ENCODE data around the gene LIPM.

LIPM gene

GRCh38 chr10:88756660-88757059 is 45.9 kb upstream of the LIPM start:
- H3K27ac ChIP-seq (ENCODE audit: low read length), result no peak overlapping the region
- no peak overlapping the region for H3K9ac ChIP-seq (ENCODE audit: low read length)
- TF ChIP-seq EZH2 (optimal IDR thresholded peaks at IDR 0.05; ENCODE audit: low read depth, low read length), result no peak
- TF ChIP-seq EZH2phosphoT487 (IDR thresholded peaks at IDR 0.05; ENCODE audit: low read length), result no peak
- TF ChIP-seq CTCF (IDR thresholded peaks at IDR 0.05; ENCODE audit: low read length), result no peak
- no peaks in the 10 kb centered on the region for H3K27me3 ChIP-seq (replicated peaks; ENCODE audit: insufficient read depth, low read length)
- H3K9me2 ChIP-seq (replicated peaks; ENCODE audit: insufficient read depth, low read length), result no peaks in the 10 kb centered on the region
- no peaks in the 10 kb centered on the region for H3K4me1 ChIP-seq (ENCODE audit: low read length)
- DNase-seq, result no peak
- H3K4me2 ChIP-seq (ENCODE audit: low read depth, low read length), result no peak overlapping the region
- no peaks in the 10 kb centered on the region for H3K36me3 ChIP-seq (replicated peaks; ENCODE audit: insufficient read depth, low read length)
- H2AFZ ChIP-seq (ENCODE audit: low read length), result no peak overlapping the region
- no peak overlapping the region for H3K4me3 ChIP-seq (ENCODE audit: low read length)
- no peaks in the 10 kb centered on the region for H3K79me2 ChIP-seq (ENCODE audit: low read length)
- no peaks in the 10 kb centered on the region for H3F3A ChIP-seq (ENCODE audit: insufficient read depth, low read length)
- H3K9me3 ChIP-seq (replicated peaks; ENCODE audit: insufficient read depth, low read length), result no peaks in the 10 kb centered on the region
- H4K20me1 ChIP-seq (ENCODE audit: insufficient read depth, low read length), result no peaks in the 10 kb centered on the region

GRCh38 chr10:88759366-88760101 is 43.0 kb upstream of the LIPM start, which contains the start of gene LIPN:
TSS of gene LIPN (plus strand) at chr10:88760020. CDS start at chr10:88761406, 1,386 bp downstream.
- Histone ChIP-seq H4K20me1 (ENCODE audit: insufficient read depth, low read length) (no peaks in the 10 kb centered on the region), H3K36me3 (replicated peaks; ENCODE audit: insufficient read depth, low read length) (no peaks in the 10 kb centered on the region), H3K9ac (ENCODE audit: low read length) (no peak within 1 kb of the TSS), H3K27ac (ENCODE audit: low read length) (no peak within 1 kb of the TSS), H3K79me2 (ENCODE audit: low read length) (no peaks in the 10 kb centered on the region), H3K4me2 (ENCODE audit: low read depth, low read length) (no peak within 1 kb of the TSS), H3F3A (ENCODE audit: insufficient read depth, low read length) (no peaks in the 10 kb centered on the region), H3K9me2 (replicated peaks; ENCODE audit: insufficient read depth, low read length) (no peaks in the 10 kb centered on the region), H3K4me1 (ENCODE audit: low read length) (no peaks in the 10 kb centered on the region), H3K9me3 (replicated peaks; ENCODE audit: insufficient read depth, low read length) (no peaks in the 10 kb centered on the region), H2AFZ (ENCODE audit: low read length) (no peak within 1 kb of the TSS), H3K27me3 (replicated peaks; ENCODE audit: insufficient read depth, low read length) (no peaks in the 10 kb centered on the region), H3K4me3 (ENCODE audit: low read length) (no peak within 1 kb of the TSS)
- no peak for TF ChIP-seq CTCF (IDR thresholded peaks at IDR 0.05; ENCODE audit: low read length)
- no peak for TF ChIP-seq EZH2 (optimal IDR thresholded peaks at IDR 0.05; ENCODE audit: low read depth, low read length)
- no peak for TF ChIP-seq EZH2phosphoT487 (IDR thresholded peaks at IDR 0.05; ENCODE audit: low read length)
- no peak for DNase-seq

GRCh38 chr10:88762906-88763305 is 39.6 kb upstream of the LIPM start:
- Histone ChIP-seq H3K4me1 (ENCODE audit: low read length) (no peaks in the 10 kb centered on the region), H3K9me3 (replicated peaks; ENCODE audit: insufficient read depth, low read length) (no peaks in the 10 kb centered on the region), H4K20me1 (ENCODE audit: insufficient read depth, low read length) (no peaks in the 10 kb centered on the region), H3K9ac (ENCODE audit: low read length) (no peak overlapping the region), H3K4me2 (ENCODE audit: low read depth, low read length) (no peak overlapping the region), H3K27me3 (replicated peaks; ENCODE audit: insufficient read depth, low read length) (no peaks in the 10 kb centered on the region), H2AFZ (ENCODE audit: low read length) (no peak overlapping the region), H3K27ac (ENCODE audit: low read length) (no peak overlapping the region), H3K4me3 (ENCODE audit: low read length) (no peak overlapping the region), H3K36me3 (replicated peaks; ENCODE audit: insufficient read depth, low read length) (no peaks in the 10 kb centered on the region), H3F3A (ENCODE audit: insufficient read depth, low read length) (no peaks in the 10 kb centered on the region), H3K9me2 (replicated peaks; ENCODE audit: insufficient read depth, low read length) (no peaks in the 10 kb centered on the region), H3K79me2 (ENCODE audit: low read length) (no peaks in the 10 kb centered on the region)
- TF ChIP-seq EZH2phosphoT487 (IDR thresholded peaks at IDR 0.05; ENCODE audit: low read length), result no peak
- no peak for TF ChIP-seq EZH2 (optimal IDR thresholded peaks at IDR 0.05; ENCODE audit: low read depth, low read length)
- no peak for TF ChIP-seq CTCF (IDR thresholded peaks at IDR 0.05; ENCODE audit: low read length)
- DNase-seq, result no peak
